GM23338 (cell line): ENCODE results near the gene PAX3. TPM values are rescaled to one million over a fixed set of nuclear protein-coding genes. Genes with fewer than 3 reads are reported as not detected.

ENCODE experiments used
- ATAC-seq: fragments of 200-7000 bp; cut with Tn5 transposase; 3 replicates; pipeline ENCODE4 v1.9.1; 2020
- DNase-seq: peaks from one replicate; pipeline ENCODE4 v3.0.0-alpha.2; 2015; ENCODE audit warnings: low spot score
- H2AFZ ChIP-seq: fragments of 200-600 bp; sonication (generic); 2 replicates; pipeline ENCODE4 v1.8.0; 2016; ENCODE audit warnings: antibody characterized with exemption, mild to moderate bottlenecking, moderate library complexity
- H3F3A ChIP-seq: fragments of 200-600 bp; sonication (generic); replicated peaks from 2 replicates; pipeline ENCODE4 v1.8.0; 2017; ENCODE audit warnings: antibody characterized with exemption, mixed run types, low read depth
- H3K27ac ChIP-seq: fragments of 200-600 bp; sonication (generic); 2 replicates; pipeline ENCODE4 v1.6.1; 2016; ENCODE audit warnings: low read depth
- H3K27me3 ChIP-seq: fragments of 200-600 bp; sonication (generic); 2 replicates; pipeline ENCODE4 v1.8.0; 2016; ENCODE audit warnings: mild to moderate bottlenecking, mixed run types, moderate library complexity; ENCODE audit not compliant: insufficient read depth
- H3K36me3 ChIP-seq: fragments of 200-600 bp; sonication (generic); 2 replicates; pipeline ENCODE4 v1.8.0; 2016; ENCODE audit warnings: mild to moderate bottlenecking; ENCODE audit not compliant: insufficient read depth
- H3K4me1 ChIP-seq: fragments of 200-600 bp; sonication (generic); 2 replicates; pipeline ENCODE4 v1.8.0; 2016; ENCODE audit warnings: mild to moderate bottlenecking, moderate library complexity; ENCODE audit not compliant: insufficient read depth
- H3K4me2 ChIP-seq: fragments of 200-600 bp; sonication (generic); 2 replicates; pipeline ENCODE4 v1.7.1; 2017; ENCODE audit warnings: mixed run types
- H3K4me3 ChIP-seq: fragments of 200-600 bp; sonication (generic); 2 replicates; pipeline ENCODE4 v1.6.1; 2016; ENCODE audit warnings: mixed run types
- H3K79me2 ChIP-seq: fragments of 200-600 bp; sonication (generic); replicated peaks from 2 replicates; pipeline ENCODE4 v1.8.0; 2017; ENCODE audit warnings: mild to moderate bottlenecking; ENCODE audit not compliant: insufficient read depth
- H3K9me2 ChIP-seq: fragments of 200-600 bp; sonication (generic); 2 replicates; pipeline ENCODE4 v1.8.0; 2017; ENCODE audit not compliant: insufficient read depth
- H4K20me1 ChIP-seq: fragments of 200-600 bp; sonication (generic); replicated peaks from 2 replicates; pipeline ENCODE4 v1.8.0; 2017; ENCODE audit warnings: mild to moderate bottlenecking; ENCODE audit not compliant: insufficient read depth
- H3K27ac Mint-ChIP-seq: 2 replicates; pipeline ENCODE4 v1.8.0; 2020; ENCODE audit warnings: inconsistent platforms, mild to moderate bottlenecking, moderate library complexity, mixed read lengths
- H3K27me3 Mint-ChIP-seq: 3 replicates; pipeline ENCODE4 v1.8.0; 2022; ENCODE audit warnings: low read depth, mild to moderate bottlenecking, moderate library complexity, mixed read lengths, inconsistent platforms; ENCODE audit not compliant: insufficient read depth, poor library complexity
- H3K36me3 Mint-ChIP-seq: 3 replicates; pipeline ENCODE4 v1.8.0; 2021; ENCODE audit warnings: low read depth, mild to moderate bottlenecking, inconsistent platforms, moderate library complexity, mixed read lengths
- H3K4me1 Mint-ChIP-seq: 3 replicates; pipeline ENCODE4 v1.8.0; 2020; ENCODE audit warnings: mild to moderate bottlenecking, inconsistent platforms, mixed read lengths
- H3K4me3 Mint-ChIP-seq: 3 replicates; pipeline ENCODE4 v1.8.0; 2021; ENCODE audit warnings: moderate library complexity, mild to moderate bottlenecking, inconsistent platforms, mixed read lengths
- H3K9me3 Mint-ChIP-seq: 3 replicates; pipeline ENCODE4 v1.8.0; 2020; ENCODE audit warnings: moderate library complexity, mild to moderate bottlenecking, inconsistent platforms, mixed read lengths
- CREB1 ChIP-seq: fragments of 250-450 bp; sonication (Bioruptor Pico); IDR thresholded peaks from 2 replicates; pipeline ENCODE4 v1.5.0; 2020; ENCODE audit warnings: low read depth, mild to moderate bottlenecking, moderate library complexity
- CTCF ChIP-seq, 2 experiments: fragments of 200-600 bp in 1 of 2; sonication (generic) in 1 of 2; conservative IDR thresholded peaks; 2 replicates each; pipeline versions ENCODE4 v1.5.1 to v1.6.1; 2016 to 2017; ENCODE audit warnings: antibody characterized with exemption in 2 of 2, low read depth in 2 of 2, mild to moderate bottlenecking in 2 of 2, moderate library complexity in 1 of 2
- ETS1 ChIP-seq: IDR thresholded peaks from 2 replicates; pipeline ENCODE4 v1.6.1; 2016; ENCODE audit warnings: antibody characterized with exemption
- EZH2 ChIP-seq: fragments of 200-600 bp; sonication (generic); IDR thresholded peaks from one replicate; pipeline ENCODE4 v1.8.0; 2017; ENCODE audit warnings: antibody characterized with exemption, mild to moderate bottlenecking, low read depth; ENCODE audit not compliant: unreplicated experiment
- EZH2phosphoT487 ChIP-seq: fragments of 200-600 bp; sonication (generic); IDR thresholded peaks from one replicate; pipeline ENCODE4 v1.8.1; 2018; ENCODE audit warnings: antibody characterized with exemption; ENCODE audit not compliant: unreplicated experiment
- JUNB ChIP-seq: IDR thresholded peaks from one replicate; pipeline ENCODE4 v1.6.1; 2016; ENCODE audit warnings: antibody characterized with exemption; ENCODE audit not compliant: unreplicated experiment
- NANOG ChIP-seq: IDR thresholded peaks from 2 replicates; pipeline ENCODE4 v1.6.1; 2016; ENCODE audit warnings: antibody characterized with exemption, borderline replicate concordance
- REST ChIP-seq: IDR thresholded peaks from one replicate; pipeline ENCODE4 v1.6.1; 2018; ENCODE audit warnings: antibody characterized with exemption; ENCODE audit not compliant: unreplicated experiment
- STAT1 ChIP-seq: IDR thresholded peaks from one replicate; pipeline ENCODE4 v1.6.1; 2016; ENCODE audit warnings: antibody characterized with exemption; ENCODE audit not compliant: unreplicated experiment
- ZNF114 ChIP-seq: fragments of 250-450 bp; sonication (Bioruptor Pico); IDR thresholded peaks from 2 replicates; pipeline ENCODE4 v1.5.0; 2020; ENCODE audit warnings: mild to moderate bottlenecking, moderate library complexity
- ZNF331 ChIP-seq: fragments of 250-450 bp; sonication (Bioruptor Pico); IDR thresholded peaks from 2 replicates; pipeline ENCODE4 v1.5.0; 2020; ENCODE audit warnings: low read depth, mild to moderate bottlenecking, moderate library complexity
- ZNF462 ChIP-seq: fragments of 250-450 bp; sonication (Bioruptor Pico); IDR thresholded peaks from 2 replicates; pipeline ENCODE4 v1.5.0; 2020; ENCODE audit warnings: mild to moderate bottlenecking, moderate library complexity
- polyA plus RNA-seq: library from polyadenylated mRNA; unstranded; fragments of >200 nt; fragmentation: Nextera tagmentation; extraction: Ambion mirVana; gene quantifications from 2 replicates; pipeline ENCODE4 v1.2.1, GENCODE V29; 2016
- total RNA-seq: library from RNA; depleted of rRNA; stranded (reverse); fragments of >200 nt; shearing (Covaris generic); gene quantifications from 2 replicates; pipeline ENCODE4 v1.2.3, GENCODE V29; 2014

Gene PAX3
- total and polyA plus RNA-seq, 2 experiments from 2014 or later: not detected

GRCh38 chr2:222241128-222241870, 57.5 kb downstream of the PAX3 start:
- no peak overlapping the region for H3K27ac Mint-ChIP-seq
- H3K4me3 Mint-ChIP-seq: peak overlapping the region; percentile 18
- Histone ChIP-seq H3K4me1 (peaks cover 39% of the 10 kb centered on the region), H2AFZ (no peak overlapping the region), H3K27me3 (peaks cover 23% of the 10 kb centered on the region), H3K27ac (no peak overlapping the region), H3K4me3 (peak overlapping the region; percentile 48), H3K79me2 (no peaks in the 10 kb centered on the region), H3K36me3 (no peaks in the 10 kb centered on the region), H4K20me1 (no peaks in the 10 kb centered on the region), H3K4me2 (peak overlapping the region; percentile 74), H3K9me2 (no peaks in the 10 kb centered on the region), H3F3A (no peaks in the 10 kb centered on the region)
- no peaks in the 10 kb centered on the region for H3K36me3 Mint-ChIP-seq
- DNase-seq (peak; percentile 14), ATAC-seq (no peak)
- H3K9me3 Mint-ChIP-seq: no peaks in the 10 kb centered on the region
- H3K4me1 Mint-ChIP-seq: peaks cover 49% of the 10 kb centered on the region
- peaks cover 33% of the 10 kb centered on the region for H3K27me3 Mint-ChIP-seq
- no peak for TF ChIP-seq EZH2
- TF ChIP-seq STAT1: no peak
- TF ChIP-seq ZNF462 (CRISPR knock-in tag): no peak
- TF ChIP-seq CREB1 (CRISPR knock-in tag): no peak
- TF ChIP-seq REST: no peak
- TF ChIP-seq ZNF331 (CRISPR knock-in tag): no peak
- TF ChIP-seq ZNF114 (CRISPR knock-in tag): no peak
- no peak for TF ChIP-seq NANOG
- no peak for TF ChIP-seq ETS1
- TF ChIP-seq JUNB: no peak
- no peak for TF ChIP-seq EZH2phosphoT487
- no peak for TF ChIP-seq CTCF (conservative IDR thresholded peaks at IDR 0.05; ENCODE audit: low read depth in 2 of 2)
